ENCODE results near the gene DBN1.

DBN1 gene

GRCh38 chr5:177492841-177493240, 19.4 kb upstream of the DBN1 start:
- no peak for DNase-seq (ENCODE audit: low spot score)
- no peak for TF ChIP-seq CTCF (IDR thresholded peaks at IDR 0.05; ENCODE audit: extremely low read depth, missing control alignments)

GRCh38 chr5:177491983-177492746, 18.7 kb upstream of the DBN1 start:
- DNase-seq (ENCODE audit: low spot score) = no peak
- no peak for TF ChIP-seq CTCF (IDR thresholded peaks at IDR 0.05; ENCODE audit: extremely low read depth, missing control alignments)

- TF ChIP-seq CTCF (IDR thresholded peaks at IDR 0.05; ENCODE audit: extremely low read depth, missing control alignments) = peak; percentile 80
- DNase-seq (ENCODE audit: low spot score) = peak; percentile 83
Measured at GRCh38 chr5:177491429-177491945, 18.1 kb upstream of the DBN1 start.

GRCh38 chr5:177490992-177491391, 17.6 kb upstream of the DBN1 start:
- no peak for DNase-seq (ENCODE audit: low spot score)
- TF ChIP-seq CTCF (IDR thresholded peaks at IDR 0.05; ENCODE audit: extremely low read depth, missing control alignments) = no peak

- TF ChIP-seq CTCF (IDR thresholded peaks at IDR 0.05; ENCODE audit: extremely low read depth, missing control alignments) = no peak
- DNase-seq (ENCODE audit: low spot score) = no peak
Measured at GRCh38 chr5:177490311-177490991, 17.0 kb upstream of the DBN1 start.

- no peak for DNase-seq (ENCODE audit: low spot score)
- TF ChIP-seq CTCF (IDR thresholded peaks at IDR 0.05; ENCODE audit: extremely low read depth, missing control alignments) = no peak
Measured at GRCh38 chr5:177489119-177489716, 15.8 kb upstream of the DBN1 start.

- no peak for TF ChIP-seq CTCF (IDR thresholded peaks at IDR 0.05; ENCODE audit: extremely low read depth, missing control alignments)
- no peak for DNase-seq (ENCODE audit: low spot score)
Measured at GRCh38 chr5:177487975-177488374, 14.5 kb upstream of the DBN1 start.

All from GM20000 (cell line).